K562 (cell line): Measurements from ENCODE around the gene LETM1. TPM values are rescaled to one million over a fixed set of nuclear protein-coding genes. Genes with fewer than 3 reads are reported as not detected.

Source experiments
- ATAC-seq: fragments of 200-7000 bp; cut with Tn5 transposase; 3 replicates; pipeline ENCODE4 v1.9.1; 2020; ENCODE audit warnings: moderate library complexity
- BruUV-seq: library from RNA; stranded (reverse); fragments of 400-500 nt; replicated peaks from 2 replicates; lab custom pipeline; 2021; lab: Mats Ljungman, UMichigan
- CTCF ChIA-PET: fragments of 300-600 bp; formaldehyde crosslinking; extraction: SDS; loops from one replicate; lab custom pipeline; 2021; ENCODE audit warnings: low intra/inter-chr PET ratio; lab: Yijun Ruan, JAX
- POLR2A ChIA-PET: fragments of 300-600, 350-650 bp; sonication (Branson Sonifier 250); formaldehyde crosslinking; extraction: SDS; loops from one replicate; lab custom pipeline; 2021; ENCODE audit warnings: antibody characterized with exemption, inconsistent platforms; lab: Yijun Ruan, JAX
- DNase-seq, 4 experiments: peaks; one replicate each; pipeline versions ENCODE4 v3.0.0 to v3.0.0-alpha.2; 2011 to 2018; ENCODE audit warnings: low spot score in 3 of 4, mixed read lengths in 3 of 4; ENCODE audit errors: extremely low read depth in 1 of 4
- FAIRE-seq: peaks from 2 replicates; lab custom pipeline; 2011; peaks lifted over from hg19 to GRCh38; lab: Jason Lieb, UNC
- H2AFZ ChIP-seq: 2 replicates; pipeline ENCODE4 v1.6.0; 2011; ENCODE audit warnings: low read depth, low read length, control low read depth, inconsistent platforms
- H3K27ac ChIP-seq: fragments of 200-600 bp; 3 replicates; pipeline ENCODE4 v1.8.0; 2011; ENCODE audit warnings: low read depth, mild to moderate bottlenecking, control low read depth, inconsistent platforms, low read length, moderate library complexity, mixed read lengths; ENCODE audit errors: extremely low read depth
- H3K27me3 ChIP-seq, 2 experiments: fragments of 300-600 bp in 1 of 2; 2 replicates in 1 of 2; 3 replicates in 1 of 2; pipeline versions ENCODE4 v1.6.0 to v1.8.0; 2011; ENCODE audit warnings: inconsistent platforms in 2 of 2, low read length in 2 of 2, mild to moderate bottlenecking in 1 of 2, mixed read lengths in 1 of 2, moderate library complexity in 1 of 2; ENCODE audit not compliant: control insufficient read depth in 2 of 2, insufficient read depth in 2 of 2
- H3K36me3 ChIP-seq: fragments of 300-600 bp; 3 replicates; pipeline ENCODE4 v1.8.0; 2011; ENCODE audit warnings: mild to moderate bottlenecking, low read length, inconsistent platforms; ENCODE audit not compliant: control insufficient read depth, insufficient read depth
- H3K4me1 ChIP-seq, 2 experiments: fragments of 200-600 bp in 1 of 2; replicated peaks in 1 of 2; 2 replicates in 1 of 2; 3 replicates in 1 of 2; pipeline versions ENCODE4 v1.5.1 to v1.8.0; 2011; ENCODE audit warnings: inconsistent platforms in 2 of 2, low read length in 2 of 2, mild to moderate bottlenecking in 1 of 2, mixed read lengths in 1 of 2, moderate library complexity in 1 of 2; ENCODE audit not compliant: control insufficient read depth in 2 of 2, insufficient read depth in 2 of 2
- H3K4me2 ChIP-seq: 2 replicates; pipeline ENCODE4 v1.6.1; 2011; ENCODE audit warnings: low read length, control low read depth, inconsistent platforms, mixed read lengths; ENCODE audit not compliant: insufficient read depth
- H3K4me3 ChIP-seq: fragments of 200-600 bp; sonication (generic), shearing (Covaris generic); 2 replicates; pipeline ENCODE4 v1.5.1; 2016; ENCODE audit warnings: control low read depth, inconsistent platforms
- H3K79me2 ChIP-seq: fragments of 200-600 bp; 3 replicates; pipeline ENCODE4 v1.8.0; 2011; ENCODE audit warnings: low read length, inconsistent platforms; ENCODE audit not compliant: control insufficient read depth, insufficient read depth
- H3K9ac ChIP-seq, 2 experiments: 2 replicates each; pipeline versions ENCODE4 v1.6.0 to v1.6.1; 2011; ENCODE audit warnings: low read depth in 2 of 2, low read length in 2 of 2, control low read depth in 1 of 2, inconsistent platforms in 1 of 2, mild to moderate bottlenecking in 1 of 2, mixed read lengths in 1 of 2; ENCODE audit not compliant: insufficient read depth in 1 of 2
- H3K9me1 ChIP-seq: one replicate; pipeline ENCODE4 v1.6.0; 2011; ENCODE audit warnings: inconsistent platforms, mild to moderate bottlenecking, low read length, moderate library complexity; ENCODE audit not compliant: control insufficient read depth, insufficient read depth
- H3K9me3 ChIP-seq: replicated peaks from 2 replicates; pipeline ENCODE4 v1.5.1; 2011; ENCODE audit warnings: low read depth, low read length, inconsistent platforms; ENCODE audit not compliant: control insufficient read depth, insufficient read depth
- H4K20me1 ChIP-seq: replicated peaks from 2 replicates; pipeline ENCODE4 v1.6.1; 2011; ENCODE audit warnings: low read length, inconsistent platforms, mixed read lengths; ENCODE audit not compliant: control insufficient read depth, insufficient read depth
- CEBPB ChIP-seq: fragments of 450-650 bp; IDR thresholded peaks from 2 replicates; pipeline ENCODE4 v1.6.1; 2016; ENCODE audit warnings: missing genetic modification characterization, missing compliant biosample characterization
- HINFP ChIP-seq: fragments of 450-650 bp; conservative IDR thresholded peaks from 2 replicates; pipeline ENCODE4 v1.6.1; 2016; ENCODE audit warnings: missing genetic modification characterization, low read depth, mild to moderate bottlenecking, control low read depth, missing compliant biosample characterization
- KAT7 ChIP-seq: sonication (generic); formaldehyde crosslinking; IDR thresholded peaks from 2 replicates; pipeline ENCODE4 v1.8.0; 2022; ENCODE audit warnings: missing genetic modification reagents, mild to moderate bottlenecking, borderline replicate concordance
- WGBS: fragments of 100-300 bp; shearing (Covaris generic); methylation state at CpG from one replicate; pipeline ENCODE4 v1.1.6; 2016; ENCODE audit warnings: low coverage, mixed read lengths; ENCODE audit not compliant: insufficient coverage; ENCODE audit errors: missing lambda C conversion rate; 5-methylcytosine and 5-hydroxymethylcytosine counted together
- in situ Hi-C: fragments of 300-500 bp; cut with MboI; formaldehyde crosslinking; loops from 4 replicates; pipeline ENCODE4 v1.15.0; 2018; ENCODE audit warnings: inconsistent platforms, mixed read lengths
- intact Hi-C: fragments of 100-400 bp; cut with micrococcal nuclease; formaldehyde crosslinking; loops from 2 replicates; pipeline ENCODE4 v1.14.2; 2022
- polyA plus RNA-seq, 8 experiments: library from polyadenylated mRNA; depleted of rRNA in 4 of 8; stranded (reverse) in 5 of 8; unstranded in 3 of 8; fragments of >200 nt; fragmentation: Nextera tagmentation in 2 of 8; fragmentation: Illumina TruSeq in 1 of 8; extraction: Ambion mirVana in 2 of 8; extraction: Trizol in 1 of 8; gene quantifications; 2 replicates each; pipeline versions ENCODE4 v1.2.1 to v1.2.3, GENCODE V29; 2011 to 2014; ENCODE audit warnings: inconsistent platforms in 1 of 8, missing spikeins in 1 of 8
- total RNA-seq, 7 experiments: library from RNA; depleted of rRNA in 6 of 7; stranded (reverse); fragments of >200 nt in 6 of 7; fragmentation: Illumina TruSeq in 2 of 7; extraction: Trizol in 2 of 7; gene quantifications; 2 replicates each; pipeline versions ENCODE4 v1.2.1 to v1.2.3, GENCODE V29; 2011 to 2021; ENCODE audit warnings: low replicate concordance in 1 of 7

Gene LETM1
- total and polyA plus RNA-seq, 9 of the 15 experiments (the other 6 are each of a cell fraction or from before 2014, with no cell fraction given), result 3.9 to 109 (median 35.0) TPM

- WGBS, result 90% methylated on average over 6 of the region's 6 CpGs
- Histone ChIP-seq H3K9ac (no peak overlapping the region), H4K20me1 (no peaks in the 10 kb centered on the region; the same call in 1 of the 2 replicates), H3K9me3 (no peaks in the 10 kb centered on the region), H3K36me3 (peaks cover 57% of the 10 kb centered on the region; the same call in 2 of the 3 replicates), H3K27ac (no peak overlapping the region), H3K4me3 (no peak overlapping the region), H3K79me2 (no peaks in the 10 kb centered on the region), H2AFZ (no peak overlapping the region), H3K4me1 (peaks cover 0 to 53% of the 10 kb centered on the region in 2 experiments; a peak in 2 of 5 replicates), H3K4me2 (no peak overlapping the region), H3K9me1 (peaks cover 3% of the 10 kb centered on the region), H3K27me3 (no peaks in the 10 kb centered on the region)
- ChIA-PET POLR2A (interaction anchor here (0.6 to 2.4 kb wide), 8 partner anchors 12 to 69 kb away, joined by 3 to 10 read pairs (median 4); partner anchors contain the start of gene FGFR3), CTCF (interaction anchor here (0.8 to 3.8 kb wide), 2 partner anchors 61 to 98 kb away, joined by 3 to 94 read pairs; no protein-coding TSS in a partner anchor)
- peak; percentile 64 for TF ChIP-seq CEBPB (tag)
- no peak for TF ChIP-seq HINFP (tag)
- no peak for TF ChIP-seq KAT7 (CRISPR knock-in tag)
- ATAC-seq (no peak), DNase-seq (no peak), FAIRE-seq (no peak)
- BruUV-seq, result TSS peak; percentile 48
- in situ Hi-C loops, result no loop called here
- intact Hi-C loops, result no loop called here
Observed at GRCh38 chr4:1808396-1808795, 47.6 kb downstream of the LETM1 start.
